Endothelial cell of hepatic sinusoid (primary cell): ENCODE data around the gene FETUB.
"Not testable (repeated sequence)": the region's sequence is repeated elsewhere in the genome, so short reads cannot be mapped to it uniquely, and the experiment has no call there.

Source experiments
- in situ Hi-C: cut with HindIII; loops from 2 replicates; pipeline ENCODE4 v1.10.0; 2017; ENCODE audit warnings: low sequenced_read_pairs

The FETUB gene

DNA sequence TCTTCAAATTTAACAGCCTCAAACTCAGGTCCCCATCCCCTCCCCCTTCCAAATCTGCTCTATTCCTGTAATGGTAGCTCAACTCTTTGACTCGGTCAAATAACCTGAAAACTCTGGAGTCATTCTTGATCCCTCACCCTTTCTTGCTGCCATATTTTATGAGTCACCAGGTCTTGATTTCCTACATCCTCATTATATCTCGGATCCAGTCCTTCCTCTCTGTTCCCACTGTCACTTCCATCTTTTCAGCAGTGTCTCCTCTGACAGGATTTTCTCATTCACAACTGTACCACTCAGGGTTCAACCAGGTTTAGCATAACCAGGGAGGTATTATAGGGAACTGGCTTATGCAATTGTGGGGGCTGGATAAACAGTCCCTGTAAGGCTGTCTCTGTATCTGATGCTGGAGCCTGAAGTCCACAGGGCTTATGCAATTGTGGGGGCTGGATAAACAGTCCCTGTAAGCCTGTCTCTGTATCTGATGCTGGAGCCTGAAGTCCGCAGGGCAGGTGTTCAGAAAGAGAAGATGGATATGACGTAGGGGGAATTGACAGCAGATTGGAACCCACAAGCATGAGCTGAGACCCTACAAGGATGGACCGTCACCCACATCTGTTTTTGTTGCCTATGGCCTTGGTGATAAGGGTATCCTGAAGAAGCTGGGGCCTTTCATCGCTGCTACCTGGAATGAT, 9.1 kb upstream of the FETUB start:
- in situ Hi-C loops: no loop called here

DNA sequence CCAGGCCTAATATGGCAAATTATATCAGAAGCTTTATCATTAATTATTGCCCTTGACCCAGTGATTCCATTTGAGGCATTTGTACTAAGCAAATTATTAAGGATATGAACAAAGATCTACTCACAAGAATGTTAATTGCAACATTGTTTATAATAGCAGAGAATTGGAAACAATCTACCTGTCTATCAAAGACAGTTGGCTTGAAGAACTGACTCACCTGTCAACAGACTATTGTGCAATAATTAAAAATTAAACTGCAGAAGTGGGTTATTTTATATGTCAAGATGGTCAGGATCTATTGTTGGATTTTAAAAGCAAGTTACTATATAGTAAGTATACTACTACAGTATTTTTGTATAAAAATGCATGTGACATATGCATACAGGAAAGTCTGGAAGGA, 6.7 kb upstream of the FETUB start:
- in situ Hi-C loops: no loop called here

DNA sequence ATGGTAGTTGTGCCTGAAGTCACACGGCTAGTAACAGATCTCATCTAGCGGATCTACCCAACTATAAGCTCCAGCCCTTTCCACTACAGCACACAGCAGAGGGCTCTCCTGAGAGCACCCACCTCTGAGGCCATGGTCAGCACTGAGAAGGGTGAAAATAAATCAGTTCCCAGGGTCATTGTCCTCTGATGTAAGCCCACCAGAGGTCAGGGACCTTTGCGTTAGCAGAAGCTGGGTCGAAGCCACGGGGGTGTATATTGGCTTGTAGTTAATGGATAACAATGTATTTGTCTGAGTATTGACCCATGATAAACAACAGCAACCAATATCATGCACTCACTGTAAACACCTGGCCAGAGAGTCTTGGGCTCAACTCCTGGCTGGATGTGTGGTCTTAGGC, 6.0 kb upstream of the FETUB start:
- in situ Hi-C loops: not testable (repeated sequence)

GRCh38 chr3:186635532-186635931, 4.7 kb upstream of the FETUB start:
- in situ Hi-C loops: no loop called here

DNA sequence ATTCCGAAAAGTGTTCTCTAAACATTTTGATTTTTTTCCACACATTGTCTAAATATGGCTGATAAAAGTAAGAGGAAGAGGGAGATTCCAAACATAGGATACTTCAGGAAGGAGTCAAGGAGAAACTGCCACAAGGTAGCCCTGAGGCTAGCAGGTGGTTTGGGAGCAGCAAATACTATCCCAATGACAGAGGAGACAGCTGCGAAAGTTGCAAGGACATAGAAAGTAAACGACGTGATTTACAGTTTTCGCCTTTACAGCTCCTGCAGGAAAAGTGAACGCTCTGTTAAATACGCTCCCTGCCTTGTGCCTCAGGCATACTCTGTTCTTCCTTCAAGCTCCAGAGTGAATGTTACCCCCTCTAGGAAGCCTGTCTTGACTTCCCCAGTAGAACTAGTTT, 3.7 kb upstream of the FETUB start:
- in situ Hi-C loops: no loop called here

DNA sequence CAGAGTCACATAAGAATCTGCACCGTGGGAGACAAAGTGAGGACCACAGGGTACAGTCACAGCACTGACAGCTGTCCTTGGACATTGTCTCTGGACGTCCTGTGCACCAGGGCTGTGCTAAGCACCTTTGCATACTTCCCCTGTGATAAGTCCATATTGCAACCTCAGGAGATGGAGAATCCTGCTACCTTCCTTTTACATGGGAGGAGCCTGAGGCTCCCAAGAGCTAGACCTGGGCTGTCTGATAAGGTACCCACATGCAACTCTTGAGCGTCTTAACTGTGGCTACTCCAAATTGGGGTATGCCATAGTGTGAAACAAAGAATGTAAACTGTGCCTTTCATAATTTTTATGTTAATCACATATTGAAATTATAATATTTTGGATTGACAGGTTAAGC, 2.5 kb upstream of the FETUB start:
- in situ Hi-C loops: no loop called here

DNA sequence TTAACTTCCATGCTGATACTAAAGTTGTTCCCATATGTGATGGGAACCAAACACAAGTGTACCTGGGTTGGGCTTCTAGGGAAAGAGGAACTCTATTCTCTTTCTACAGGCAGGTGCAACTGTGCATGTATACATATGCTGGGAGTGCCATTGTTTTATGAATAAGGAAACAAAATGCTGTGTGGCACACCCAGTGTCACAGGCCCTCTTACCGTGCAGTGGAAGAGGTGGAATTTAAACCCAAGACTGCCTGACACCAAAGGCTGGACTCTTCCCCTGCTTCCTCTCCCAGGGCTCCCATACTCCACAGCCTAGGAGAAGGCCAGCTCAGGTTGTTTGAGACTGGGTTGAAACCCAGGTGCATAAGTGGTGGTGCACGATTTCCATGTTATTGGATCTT, 1.9 kb upstream of the FETUB start:
- in situ Hi-C loops: no loop called here

GRCh38 chr3:186640473-186640818, 247 bp downstream of the FETUB start:
- in situ Hi-C loops: no loop called here

- in situ Hi-C loops: no loop called here
These were observed 730 bp downstream of the FETUB start for GRCh38 chr3:186640929-186641328.

DNA sequence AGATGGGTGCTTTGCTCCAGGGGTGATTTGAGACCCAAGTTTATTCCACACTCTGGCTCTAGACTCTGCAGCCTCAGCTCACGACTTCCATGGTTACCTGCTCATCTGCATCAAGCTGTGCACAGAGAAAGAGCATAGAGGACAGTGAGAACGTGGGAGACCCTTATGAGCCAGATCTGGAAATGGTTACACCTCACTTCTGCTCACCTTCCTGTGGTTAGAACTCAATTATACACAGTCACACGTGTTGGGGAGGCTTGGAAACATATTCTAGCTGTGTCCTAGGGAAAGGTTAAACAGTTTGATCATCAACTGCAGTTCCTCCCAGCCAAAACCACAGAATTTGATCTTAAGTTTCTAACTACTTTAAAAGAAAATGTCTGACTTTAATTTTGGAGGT, 1.8 kb downstream of the FETUB start:
- in situ Hi-C loops: no loop called here

- in situ Hi-C loops: no loop called here
These were observed 3.3 kb downstream of the FETUB start for GRCh38 chr3:186643493-186643892.

- in situ Hi-C loops: no loop called here
These were observed 4.5 kb downstream of the FETUB start for GRCh38 chr3:186644683-186645082.

GRCh38 chr3:186646106-186646505, 5.9 kb downstream of the FETUB start:
- in situ Hi-C loops: no loop called here

GRCh38 chr3:186646841-186647240, 6.6 kb downstream of the FETUB start:
- in situ Hi-C loops: no loop called here

GRCh38 chr3:186648851-186649250, 8.7 kb downstream of the FETUB start:
- in situ Hi-C loops: no loop called here

DNA sequence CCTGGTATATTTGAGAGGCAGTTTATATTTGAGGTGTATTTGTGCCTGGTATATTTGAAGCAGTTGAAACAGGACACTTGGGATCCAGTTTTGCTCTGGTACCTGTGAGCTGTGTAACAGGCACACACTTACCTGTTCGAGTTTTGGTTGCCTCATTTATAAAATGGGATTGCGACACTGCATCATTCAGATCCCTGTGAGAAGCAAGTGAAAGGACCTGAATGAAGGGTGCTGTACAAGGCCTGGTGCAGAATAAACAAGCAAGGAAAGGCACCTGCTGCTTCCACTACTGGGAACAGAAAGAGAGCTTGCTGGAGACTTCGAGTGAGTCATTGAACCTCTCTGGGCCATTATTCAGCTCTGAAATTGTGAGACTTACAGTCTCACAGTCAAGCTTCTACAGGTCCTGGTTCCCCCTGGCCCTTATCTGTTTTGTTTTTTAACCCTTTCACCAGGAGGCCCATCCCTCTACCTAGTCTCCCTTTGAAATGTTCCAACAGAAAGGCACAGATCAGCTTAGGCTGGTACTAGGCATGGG, 11.5 kb downstream of the FETUB start:
- in situ Hi-C loops: no loop called here

DNA sequence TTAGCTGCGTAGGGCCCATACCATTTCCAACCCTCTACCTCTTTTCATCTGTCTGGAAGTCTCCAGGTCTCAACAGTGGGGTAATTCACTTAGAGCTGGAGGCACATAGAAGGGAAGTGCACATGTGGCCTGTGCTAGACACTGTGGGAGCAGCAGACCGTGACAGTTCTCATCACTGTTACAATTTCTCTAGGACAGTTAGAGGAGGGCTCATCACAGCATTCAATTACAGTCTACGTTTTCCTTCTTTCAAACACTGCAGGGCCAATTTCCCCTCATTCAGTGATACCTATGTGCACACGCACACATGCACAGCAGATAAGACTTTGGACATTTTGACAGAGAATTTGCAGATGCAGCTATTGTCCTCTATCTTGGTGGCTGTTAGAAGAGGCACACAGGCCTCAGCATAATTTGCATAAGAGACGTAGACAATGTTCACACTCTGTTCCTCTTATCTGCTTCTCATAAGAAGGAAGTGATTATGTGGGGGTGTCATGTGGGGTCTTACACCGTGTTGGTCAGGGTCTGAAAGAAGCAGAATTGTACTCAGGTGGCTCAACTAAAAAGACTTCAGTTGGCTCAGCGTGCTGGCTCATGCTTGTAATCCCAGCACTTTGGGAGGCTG, 13.0 kb downstream of the FETUB start:
- in situ Hi-C loops: no loop called here

DNA sequence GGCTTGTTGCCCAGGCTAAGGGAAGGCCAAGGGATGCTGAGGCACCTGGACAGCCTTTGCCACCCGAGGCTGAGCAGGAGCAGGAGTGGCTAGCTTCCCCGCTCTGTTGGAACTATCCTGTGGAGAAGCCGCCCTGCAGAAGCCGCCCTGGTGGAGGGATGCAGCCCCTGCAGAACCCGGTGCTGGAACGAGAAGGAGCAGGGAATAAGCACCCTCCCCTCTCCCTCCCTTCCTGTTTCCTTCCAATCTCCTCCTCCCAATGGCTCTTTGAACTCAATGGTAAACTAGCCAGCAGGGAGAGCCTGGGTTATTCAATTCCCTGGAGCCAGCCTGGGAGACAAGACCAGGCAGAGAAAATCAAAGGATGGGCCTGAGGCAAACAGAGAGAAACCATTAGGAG, 13.8 kb downstream of the FETUB start:
- in situ Hi-C loops: no loop called here

DNA sequence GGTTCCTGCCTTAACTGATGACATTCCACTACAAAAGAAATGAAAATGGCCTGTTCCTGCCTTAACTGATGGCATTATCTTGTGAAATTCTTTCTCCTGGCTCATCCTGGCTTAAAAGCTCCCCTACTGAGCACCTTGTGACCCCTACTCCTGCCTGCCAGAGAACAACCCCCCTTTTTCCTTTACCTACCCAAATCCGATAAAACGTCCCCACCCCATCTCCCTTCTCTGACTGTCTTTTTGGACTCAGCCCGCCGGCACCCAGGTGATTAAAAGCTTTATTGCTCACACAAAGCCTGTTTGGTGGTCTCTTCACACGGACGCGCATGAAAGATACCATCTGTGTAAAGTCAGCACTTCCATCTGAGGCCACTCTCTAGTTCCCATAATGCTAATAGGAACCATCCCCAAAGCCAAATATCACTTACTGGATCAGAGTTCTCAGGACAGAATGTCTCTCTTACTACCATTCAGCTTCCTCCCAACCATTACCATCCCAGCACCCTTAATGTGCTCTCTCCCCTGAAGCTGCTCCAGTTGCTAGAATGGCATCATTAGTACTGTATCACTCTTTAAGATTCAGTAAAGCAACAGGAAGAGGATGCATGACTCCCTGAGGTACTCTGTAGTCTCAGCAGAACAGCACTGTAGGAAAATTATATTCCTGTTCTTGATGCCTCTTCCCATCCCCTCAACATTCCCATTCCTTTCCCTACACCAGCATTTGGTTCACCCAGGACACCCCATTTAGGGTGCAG, 23.3 kb downstream of the FETUB start:
- in situ Hi-C loops: no loop called here

DNA sequence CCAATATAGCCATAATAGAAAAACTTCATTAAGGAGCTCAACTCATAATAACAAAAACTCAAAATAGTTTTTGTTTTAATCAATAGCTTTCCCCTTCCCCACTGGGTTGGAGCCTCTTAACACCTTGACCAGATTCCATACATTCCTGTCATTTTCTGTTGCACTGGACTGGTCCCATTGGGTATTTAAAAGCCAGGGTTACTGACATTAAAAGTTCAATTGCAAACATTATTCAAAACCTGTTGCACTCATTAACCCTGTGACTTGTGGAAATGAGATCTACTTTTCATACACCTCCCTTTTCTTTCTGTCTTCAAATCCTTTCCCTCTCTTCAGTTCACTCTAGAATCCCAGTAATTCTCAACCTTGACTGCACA, 23.9 kb downstream of the FETUB start:
- in situ Hi-C loops: no loop called here

GRCh38 chr3:186664506-186664905, 24.3 kb downstream of the FETUB start:
- in situ Hi-C loops: no loop called here

GRCh38 chr3:186665625-186666188, 25.5 kb downstream of the FETUB start, which contains the start of gene HRG:
Gene HRG (plus strand): TSS chr3:186666014. CDS start chr3:186666032, 18 bp downstream.
- in situ Hi-C loops: no loop called here
